Stimulated activated CD4-positive, alpha-beta T cell treated with anti-CD3 and anti-CD28 coated beads, Interleukin-2, amount 100 ng/mL, for 48 hours (primary cell): ENCODE results near the gene CASQ2.

Experiments used
- DNase-seq, 2 donors: peaks; one replicate each; pipeline ENCODE4 v3.0.0-alpha.2; 2020

The CASQ2 gene

GRCh38 chr1:115768549-115768948, at the start of gene CASQ2:
Gene CASQ2, minus strand, starts transcription at chr1:115768714. Its CDS starts 173 bp downstream, at chr1:115768541.
- DNase-seq: no peak

GRCh38 chr1:115815694-115816093, 47.2 kb upstream of the CASQ2 start:
- no peak for DNase-seq

GRCh38 chr1:115814685-115815398, 46.3 kb upstream of the CASQ2 start:
- no peak for DNase-seq

GRCh38 chr1:115813727-115814126, 45.2 kb upstream of the CASQ2 start:
- DNase-seq: no peak

- no peak for DNase-seq
Observed at GRCh38 chr1:115811140-115811828, 42.8 kb upstream of the CASQ2 start.

- no peak for DNase-seq
Observed at GRCh38 chr1:115810609-115811008, 42.1 kb upstream of the CASQ2 start.

GRCh38 chr1:115809847-115810246, 41.3 kb upstream of the CASQ2 start:
- DNase-seq: no peak

- DNase-seq: no peak
Observed at GRCh38 chr1:115809076-115809475, 40.6 kb upstream of the CASQ2 start.

GRCh38 chr1:115807723-115808122, 39.2 kb upstream of the CASQ2 start:
- peak; percentile 32 to 44 for DNase-seq

- DNase-seq: no peak
Observed at GRCh38 chr1:115805597-115805996, 37.1 kb upstream of the CASQ2 start.

GRCh38 chr1:115802416-115802815, 33.9 kb upstream of the CASQ2 start:
- no peak for DNase-seq

- no peak for DNase-seq
Observed at GRCh38 chr1:115797486-115797885, 29.0 kb upstream of the CASQ2 start.

- DNase-seq: no peak
Observed at GRCh38 chr1:115796897-115797296, 28.4 kb upstream of the CASQ2 start.

- no peak for DNase-seq
Observed at GRCh38 chr1:115796036-115796435, 27.5 kb upstream of the CASQ2 start.

- no peak for DNase-seq
Observed at GRCh38 chr1:115794976-115795639, 26.6 kb upstream of the CASQ2 start.

GRCh38 chr1:115793162-115793561, 24.6 kb upstream of the CASQ2 start:
- no peak for DNase-seq

GRCh38 chr1:115791816-115792215, 23.3 kb upstream of the CASQ2 start:
- DNase-seq: no peak

- no peak for DNase-seq
Observed at GRCh38 chr1:115790846-115791245, 22.3 kb upstream of the CASQ2 start.

- no peak for DNase-seq
Observed at GRCh38 chr1:115790356-115790755, 21.8 kb upstream of the CASQ2 start.

GRCh38 chr1:115783311-115783710, 14.8 kb upstream of the CASQ2 start:
- no peak for DNase-seq

GRCh38 chr1:115782571-115783281, 14.2 kb upstream of the CASQ2 start:
- DNase-seq: no peak

- DNase-seq: no peak
Observed at GRCh38 chr1:115781851-115782250, 13.3 kb upstream of the CASQ2 start.

- DNase-seq: no peak
Observed at GRCh38 chr1:115781343-115781742, 12.8 kb upstream of the CASQ2 start.
